Coronary artery (tissue), 2 donors: ENCODE measurements around the gene TNFRSF1B.

Experiments used
- DNase-seq: peaks from one replicate; pipeline ENCODE4 v3.0.0-alpha.2; 2017; ENCODE audit warnings: low spot score
- H3K27ac ChIP-seq, 2 donors: fragments of 200-600 bp; sonication (generic); one replicate each; pipeline ENCODE4 v1.5.1; 2016 to 2019
- H3K4me3 ChIP-seq: fragments of 200-600 bp; sonication (generic); 2 replicates; pipeline ENCODE4 v1.5.1; 2016; ENCODE audit warnings: mild to moderate bottlenecking, moderate library complexity
- CTCF ChIP-seq: fragments of 200-600 bp; sonication (generic); IDR thresholded peaks from one replicate; pipeline ENCODE4 v1.5.1; 2019; ENCODE audit warnings: antibody characterized with exemption

The TNFRSF1B gene

GRCh38 chr1:12181568-12181967 is 14.8 kb downstream of the TNFRSF1B start:
- Histone ChIP-seq H3K4me3 (no peak overlapping the region), H3K27ac (peak overlapping the region in 1 of 2 donors; percentile 81)
- no peak for DNase-seq
- no peak for TF ChIP-seq CTCF

- no peak for DNase-seq
- TF ChIP-seq CTCF = no peak
- H3K4me3 ChIP-seq = no peak overlapping the region
- peak overlapping the region; percentile 19 to 81 for H3K27ac ChIP-seq
These were observed 15.7 kb downstream of the TNFRSF1B start for GRCh38 chr1:12182410-12182984.

- Histone ChIP-seq H3K4me3 (no peak overlapping the region), H3K27ac (peak overlapping the region in 1 of 2 donors; percentile 83)
- no peak for DNase-seq
- no peak for TF ChIP-seq CTCF
These were observed 16.5 kb downstream of the TNFRSF1B start for GRCh38 chr1:12183095-12183794.

GRCh38 chr1:12184008-12184681 is 17.4 kb downstream of the TNFRSF1B start:
- no peak for TF ChIP-seq CTCF
- DNase-seq = peak; percentile 85
- Histone ChIP-seq H3K4me3 (peak overlapping the region; percentile 51), H3K27ac (peak overlapping the region; percentile 77 to 89)

- no peak for DNase-seq
- no peak for TF ChIP-seq CTCF
- Histone ChIP-seq H3K4me3 (peak overlapping the region; percentile 51), H3K27ac (peak overlapping the region; percentile 77 to 89)
These were observed 18.5 kb downstream of the TNFRSF1B start for GRCh38 chr1:12185036-12185917.

- DNase-seq = no peak
- TF ChIP-seq CTCF = no peak
- Histone ChIP-seq H3K27ac (peak overlapping the region in 1 of 2 donors; percentile 89), H3K4me3 (peak overlapping the region; percentile 49)
These were observed 19.3 kb downstream of the TNFRSF1B start for GRCh38 chr1:12185918-12186678.
